ENCODE data around the gene CYP4V2. TPM values are rescaled to one million over a fixed set of nuclear protein-coding genes. Genes with fewer than 3 reads are reported as not detected.

Gene CYP4V2
- total RNA-seq, 1 experiment from 2014 or later: 2.0 TPM

- H3K4me1 Mint-ChIP-seq: peaks cover 28% of the 10 kb centered on the region
- H3K27me3 Mint-ChIP-seq (ENCODE audit: low read depth): no peaks in the 10 kb centered on the region
- H3K27ac Mint-ChIP-seq: 0 out of 2 replicates have a peak overlapping the region, but pooled peaks have one; percentile 32
- H3K4me3 Mint-ChIP-seq: no peak overlapping the region
- H3K36me3 Mint-ChIP-seq: peaks cover 3% of the 10 kb centered on the region
- peaks cover 11% of the 10 kb centered on the region for H3K9me3 Mint-ChIP-seq
- ATAC-seq (no peak), DNase-seq (ENCODE audit: low spot score) (no peak)
- CTCF ChIA-PET: interaction anchor here (0.6 to 1.5 kb wide), 9 partner anchors 7 to 163 kb away, joined by 3 to 9 read pairs (median 4); partner anchors contain the start of genes CYP4V2, F11 and TLR3
- TF ChIP-seq ZNF396 (CRISPR knock-in tag; IDR thresholded peaks at IDR 0.05; ENCODE audit: borderline replicate concordance) (no peak), ATF6 (CRISPR knock-in tag; IDR thresholded peaks at IDR 0.05) (no peak), NR1H2 (CRISPR knock-in tag; IDR thresholded peaks at IDR 0.05) (no peak), ZNF232 (CRISPR knock-in tag; IDR thresholded peaks at IDR 0.05) (no peak), ATF3 (CRISPR knock-in tag; conservative IDR thresholded peaks at IDR 0.05) (no peak), ARID4B (CRISPR knock-in tag; IDR thresholded peaks at IDR 0.05; ENCODE audit: borderline replicate concordance) (no peak)
- POLR2A ChIA-PET: interaction anchor here (0.9 kb wide), 1 partner anchor 63 kb away, joined by 3 read pairs; no protein-coding TSS in a partner anchor
Observed at GRCh38 chr4:186202490-186203140, 11.2 kb downstream of the CYP4V2 start.

GRCh38 chr4:186203406-186203805, 12.0 kb downstream of the CYP4V2 start:
- no peak for DNase-seq (ENCODE audit: low spot score)
- H3K27me3 Mint-ChIP-seq (ENCODE audit: low read depth): no peaks in the 10 kb centered on the region
- H3K4me3 Mint-ChIP-seq: no peak overlapping the region
- no peak overlapping the region; the same call in 1 of the 2 replicates for H3K27ac Mint-ChIP-seq
- ChIA-PET CTCF (interaction anchor here (0.6 kb wide), 2 partner anchors 38 to 335 kb away, joined by 3 read pairs; no protein-coding TSS in a partner anchor), POLR2A (interaction anchor here (0.9 kb wide), 1 partner anchor 62 kb away, joined by 3 read pairs; no protein-coding TSS in a partner anchor)
- H3K9me3 Mint-ChIP-seq: peaks cover 16% of the 10 kb centered on the region
- no peak for ATAC-seq
- TF ChIP-seq CTCF (IDR thresholded peaks at IDR 0.05) (no peak), EMX1 (CRISPR knock-in tag; IDR thresholded peaks at IDR 0.05) (no peak), ZNF232 (CRISPR knock-in tag; IDR thresholded peaks at IDR 0.05) (no peak), AR (CRISPR knock-in tag; IDR thresholded peaks at IDR 0.05) (no peak), ATF6 (CRISPR knock-in tag; IDR thresholded peaks at IDR 0.05) (no peak), TCF7 (CRISPR knock-in tag; IDR thresholded peaks at IDR 0.05; ENCODE audit: low read depth) (no peak), MAX (CRISPR knock-in tag; IDR thresholded peaks at IDR 0.05) (no peak), TEAD4 (CRISPR knock-in tag; IDR thresholded peaks at IDR 0.05) (no peak), ELF4 (CRISPR knock-in tag; IDR thresholded peaks at IDR 0.05; ENCODE audit: low read depth) (no peak), USF2 (CRISPR knock-in tag; IDR thresholded peaks at IDR 0.05) (no peak)
- H3K4me1 Mint-ChIP-seq: peaks cover 28% of the 10 kb centered on the region
- H3K36me3 Mint-ChIP-seq: peaks cover 3% of the 10 kb centered on the region
